Fibroblast of pulmonary artery (primary cell): ENCODE data around the gene FOS.

Experiments used
- DNase-seq: peaks from one replicate; pipeline ENCODE4 v3.0.0-alpha.2; 2010; ENCODE audit warnings: low read depth
- H3K4me3 ChIP-seq: replicated peaks from 2 replicates; pipeline ENCODE4 v1.5.1; 2011; ENCODE audit warnings: low read depth, mild to moderate bottlenecking, control low read depth, low read length, moderate library complexity
- TF ChIP-seq, protein P1 (sequence below): IDR thresholded peaks from 2 replicates; pipeline ENCODE4 v1.5.1; 2011; ENCODE audit warnings: mild to moderate bottlenecking, control low read depth, low read length, inconsistent platforms; ENCODE audit errors: missing control alignments

The FOS gene

GRCh38 chr14:75289840-75290388, 11.3 kb downstream of the FOS start:
- no peak for DNase-seq
- TF ChIP-seq, protein P1, sequence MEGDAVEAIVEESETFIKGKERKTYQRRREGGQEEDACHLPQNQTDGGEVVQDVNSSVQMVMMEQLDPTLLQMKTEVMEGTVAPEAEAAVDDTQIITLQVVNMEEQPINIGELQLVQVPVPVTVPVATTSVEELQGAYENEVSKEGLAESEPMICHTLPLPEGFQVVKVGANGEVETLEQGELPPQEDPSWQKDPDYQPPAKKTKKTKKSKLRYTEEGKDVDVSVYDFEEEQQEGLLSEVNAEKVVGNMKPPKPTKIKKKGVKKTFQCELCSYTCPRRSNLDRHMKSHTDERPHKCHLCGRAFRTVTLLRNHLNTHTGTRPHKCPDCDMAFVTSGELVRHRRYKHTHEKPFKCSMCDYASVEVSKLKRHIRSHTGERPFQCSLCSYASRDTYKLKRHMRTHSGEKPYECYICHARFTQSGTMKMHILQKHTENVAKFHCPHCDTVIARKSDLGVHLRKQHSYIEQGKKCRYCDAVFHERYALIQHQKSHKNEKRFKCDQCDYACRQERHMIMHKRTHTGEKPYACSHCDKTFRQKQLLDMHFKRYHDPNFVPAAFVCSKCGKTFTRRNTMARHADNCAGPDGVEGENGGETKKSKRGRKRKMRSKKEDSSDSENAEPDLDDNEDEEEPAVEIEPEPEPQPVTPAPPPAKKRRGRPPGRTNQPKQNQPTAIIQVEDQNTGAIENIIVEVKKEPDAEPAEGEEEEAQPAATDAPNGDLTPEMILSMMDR = no peak
- no peak overlapping the region for H3K4me3 ChIP-seq

GRCh38 chr14:75290851-75291250, 12.2 kb downstream of the FOS start:
- H3K4me3 ChIP-seq = no peak overlapping the region
- TF ChIP-seq, protein P1 = no peak

DNA sequence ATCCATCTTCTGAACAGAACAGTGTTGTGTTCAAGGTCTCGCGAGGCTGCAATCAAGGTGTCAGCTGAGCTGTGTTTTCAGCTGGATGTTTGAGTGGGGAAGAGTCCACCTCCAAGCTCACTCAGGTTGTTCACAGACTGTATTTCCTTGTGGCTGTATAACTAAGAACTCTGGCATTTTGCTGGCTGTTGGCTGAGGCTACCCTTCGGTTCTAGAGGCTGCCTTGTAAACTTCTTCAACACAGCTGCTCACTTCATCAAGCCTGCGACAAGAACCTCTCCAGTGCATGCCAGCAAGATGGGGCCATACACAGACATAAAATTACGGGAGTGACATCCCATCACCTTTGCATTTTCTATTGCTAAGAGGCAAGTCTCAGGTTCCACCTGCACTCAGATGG, 12.7 kb downstream of the FOS start:
- TF ChIP-seq, protein P1 = no peak
- DNase-seq = no peak
- H3K4me3 ChIP-seq = no peak overlapping the region

More at GRCh38 chr14:75290851-75291250, 12.2 kb downstream of the FOS start:
- no peak for DNase-seq

DNA sequence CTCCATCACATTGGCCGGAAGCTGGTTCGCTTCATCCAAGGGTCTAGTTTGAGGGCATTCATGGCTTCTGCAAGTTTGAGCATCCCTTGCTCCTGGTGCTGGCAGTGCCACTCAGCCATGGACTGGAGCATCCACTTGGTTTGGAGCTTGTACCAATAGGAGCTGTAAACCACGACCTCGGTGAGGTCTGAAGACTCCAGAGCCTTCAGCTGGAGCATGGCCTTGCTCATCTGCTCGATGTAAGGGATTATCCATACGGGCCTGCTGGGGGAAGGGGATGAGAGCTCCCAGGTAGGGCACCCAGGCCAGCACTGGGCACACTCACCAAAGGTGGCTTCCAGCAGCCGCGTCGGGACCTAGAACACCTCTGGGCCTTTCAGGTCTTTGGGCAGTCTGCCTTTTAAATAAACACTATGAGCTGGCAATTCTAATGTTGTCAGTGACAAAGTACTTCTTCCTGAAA, 13.5 kb downstream of the FOS start:
- no peak for DNase-seq
- H3K4me3 ChIP-seq = no peak overlapping the region
- TF ChIP-seq, protein P1 = no peak

DNA sequence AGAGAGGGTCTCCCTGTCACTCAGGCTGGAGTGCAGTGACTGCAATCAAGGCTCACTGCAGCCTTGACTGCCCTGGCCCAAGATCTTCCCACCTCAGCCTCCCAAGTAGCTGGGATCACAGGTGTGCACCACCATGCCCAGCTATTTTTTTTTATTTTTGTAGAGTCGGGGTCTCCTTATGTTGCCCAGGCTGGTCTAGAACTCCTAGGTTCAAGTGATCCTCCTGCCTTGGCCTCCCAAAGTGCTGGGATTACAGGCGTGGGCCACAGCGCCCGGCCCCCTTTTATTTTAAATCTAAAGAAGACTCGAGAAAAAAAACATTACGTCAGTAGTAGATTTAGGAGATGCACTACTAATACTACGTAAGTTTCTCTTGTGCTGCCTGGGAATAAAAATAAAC, 14.3 kb downstream of the FOS start:
- DNase-seq = no peak
- H3K4me3 ChIP-seq = no peak overlapping the region
- TF ChIP-seq, protein P1 = no peak

DNA sequence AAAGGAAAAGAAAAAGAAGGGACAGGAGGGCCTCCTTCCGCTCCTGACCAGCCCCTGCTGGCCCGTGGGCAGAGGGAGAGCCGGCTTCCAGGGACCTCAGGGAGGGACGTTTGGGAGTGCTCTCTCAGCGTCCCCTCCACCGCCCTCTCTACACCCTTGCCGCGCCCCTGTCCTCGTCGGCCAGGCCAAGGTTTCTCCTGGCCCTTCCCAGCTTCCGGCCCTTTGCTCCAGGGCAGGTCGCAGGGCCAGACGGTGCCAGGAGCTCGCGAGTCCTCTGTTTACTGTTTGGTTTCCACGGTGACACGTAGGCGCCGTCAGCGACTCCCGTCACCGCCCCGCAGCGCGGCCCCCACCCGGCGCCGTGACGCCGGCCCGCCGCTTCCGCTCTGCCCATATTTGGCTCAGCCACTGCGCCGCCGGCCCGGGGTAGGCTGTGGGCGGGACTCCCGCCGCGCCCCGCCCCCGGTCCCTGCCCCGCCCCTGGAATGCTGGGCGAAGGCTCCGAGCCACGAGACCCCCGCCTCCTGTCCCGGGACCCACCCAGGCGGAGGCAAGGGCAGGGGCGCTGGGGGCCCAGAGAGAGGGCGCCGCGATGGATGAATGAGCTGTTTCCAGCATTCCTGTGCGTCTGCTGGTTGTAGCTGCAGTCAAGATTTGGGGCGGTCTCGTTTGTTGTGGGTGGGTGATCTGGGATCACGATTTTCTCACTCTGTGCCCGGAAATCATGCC, 15.5 kb downstream of the FOS start:
- H3K4me3 ChIP-seq = peak overlapping the region; percentile 63
- TF ChIP-seq, protein P1 = no peak

More for the DNA sequence above, 15.5 kb downstream of the FOS start:
- DNase-seq = peak; percentile 99
